GDM1 (cell line): ENCODE results near the gene EBPL.
"Not testable (repeated sequence)": the region's sequence is repeated elsewhere in the genome, so short reads cannot be mapped to it uniquely, and the experiment has no call there.

Experiments used
- DNase-seq: peaks from one replicate; lab custom pipeline; 2025; lab: John Stamatoyannopoulos, UW

EBPL gene

GRCh38 chr13:49635599-49636433 lies 55.5 kb downstream of the EBPL start:
- no peak for DNase-seq

GRCh38 chr13:49633710-49634109 lies 57.6 kb downstream of the EBPL start:
- DNase-seq = no peak

DNA sequence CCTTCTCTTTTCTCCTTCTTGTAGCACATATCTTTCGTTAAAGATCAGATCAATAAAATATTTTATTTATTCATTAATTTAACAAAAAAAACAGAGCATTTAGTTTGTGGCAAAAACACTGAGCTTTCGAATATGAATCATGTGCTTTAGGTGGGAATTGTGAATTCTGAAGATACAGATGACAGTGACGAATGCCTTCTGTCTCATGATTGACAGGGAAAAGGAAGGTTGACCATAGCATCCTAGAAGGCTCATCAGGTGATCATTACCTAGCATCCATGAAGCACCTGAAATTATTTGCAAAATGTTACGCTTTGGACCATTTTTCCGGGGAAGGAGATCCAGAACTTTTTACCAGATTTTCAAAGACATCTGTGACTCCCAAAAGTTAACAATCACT lies 59.1 kb downstream of the EBPL start:
- no peak for DNase-seq

DNA sequence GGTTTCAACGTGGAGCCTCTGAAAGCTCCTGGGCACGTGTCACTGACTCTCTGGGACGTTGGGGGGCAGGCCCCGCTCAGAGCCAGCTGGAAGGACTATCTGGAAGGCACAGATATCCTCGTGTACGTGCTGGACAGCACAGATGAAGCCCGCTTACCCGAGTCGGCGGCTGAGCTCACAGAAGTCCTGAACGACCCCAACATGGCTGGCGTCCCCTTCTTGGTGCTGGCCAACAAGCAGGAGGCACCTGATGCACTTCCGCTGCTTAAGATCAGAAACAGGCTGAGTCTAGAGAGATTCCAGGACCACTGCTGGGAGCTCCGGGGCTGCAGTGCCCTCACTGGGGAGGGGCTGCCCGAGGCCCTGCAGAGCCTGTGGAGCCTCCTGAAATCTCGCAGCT lies 60.7 kb downstream of the EBPL start:
- no peak for DNase-seq

GRCh38 chr13:49629947-49630346 lies 61.3 kb downstream of the EBPL start:
- no peak for DNase-seq

DNA sequence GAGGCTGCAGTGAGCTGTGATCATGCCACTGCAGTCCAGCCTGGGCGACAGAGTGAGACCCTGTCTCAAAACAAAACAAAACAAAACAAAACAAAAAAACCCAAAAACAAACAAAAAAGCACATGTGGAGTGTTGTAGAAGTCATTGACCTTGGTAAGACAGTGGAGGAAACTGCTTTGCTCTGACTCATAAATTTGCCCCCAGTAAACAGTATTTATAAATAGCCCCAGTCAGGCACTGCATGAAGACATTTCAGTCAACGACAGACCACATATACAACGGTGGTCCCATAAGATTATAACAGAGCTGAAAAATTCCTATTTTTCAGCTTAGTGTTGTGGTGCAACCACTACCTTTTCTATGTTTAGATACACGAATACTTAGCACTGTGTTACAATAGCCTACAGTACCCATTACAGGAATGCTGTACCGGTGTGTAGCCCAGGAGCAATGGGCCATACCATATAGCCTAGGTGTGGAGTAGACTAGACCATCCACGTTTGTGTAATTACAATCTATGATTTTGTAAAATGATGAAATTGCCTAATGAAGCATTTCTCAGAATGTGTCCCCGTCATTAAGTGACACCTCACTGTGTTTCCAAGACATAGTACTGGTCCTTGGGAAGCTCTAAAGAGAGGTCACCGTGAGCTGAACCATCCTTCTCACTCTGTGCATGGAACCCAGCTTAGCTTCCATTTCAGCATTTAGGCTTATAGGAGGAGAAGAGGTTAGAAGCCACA lies 61.9 kb downstream of the EBPL start:
- no peak for DNase-seq

DNA sequence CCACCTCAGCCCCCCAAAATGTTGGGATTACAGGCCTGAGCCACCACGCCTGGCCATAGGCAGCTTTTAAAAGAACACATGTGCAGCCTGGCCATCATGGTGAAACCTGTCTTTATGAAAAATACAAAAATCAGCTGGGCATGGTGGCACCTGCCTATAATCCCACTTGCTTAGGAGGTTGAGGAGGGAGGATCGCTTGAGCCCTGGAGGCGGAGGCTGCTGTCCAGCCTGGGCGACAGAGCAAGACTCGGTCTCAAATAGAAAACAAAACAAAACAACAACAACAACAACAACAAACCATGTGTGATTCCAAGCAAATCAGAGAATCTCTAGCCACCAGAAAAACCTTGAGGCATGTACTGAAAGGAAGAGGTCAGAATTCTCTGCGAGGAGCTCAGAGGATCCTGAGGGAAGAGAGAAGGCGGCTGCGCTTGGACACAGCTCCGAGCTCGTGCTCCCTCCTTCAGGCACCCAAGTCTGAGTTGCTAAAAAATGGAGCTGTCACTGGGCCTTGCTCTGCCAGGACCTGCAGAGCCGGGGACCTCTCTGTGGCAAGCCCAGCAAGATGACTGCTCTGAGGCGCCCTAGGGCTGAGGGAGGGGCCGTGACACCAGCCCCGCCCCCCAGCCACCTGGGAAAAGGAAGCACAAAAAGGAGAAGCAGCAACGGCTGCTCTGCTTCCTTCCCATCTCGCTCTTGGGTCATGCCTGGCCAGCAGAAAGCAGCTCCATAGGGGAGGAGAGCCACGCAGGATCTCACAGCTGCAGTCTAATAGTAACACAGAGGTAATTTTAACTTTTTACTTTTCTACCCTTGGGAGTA lies 63.2 kb downstream of the EBPL start, which contains the start of gene ARL11:
Gene ARL11, plus strand, starts transcription at position 677 of the 822 bp plus-strand sequence. CDS start 1,941 bp downstream, outside the sequence.
- peak; percentile 93 for DNase-seq

DNA sequence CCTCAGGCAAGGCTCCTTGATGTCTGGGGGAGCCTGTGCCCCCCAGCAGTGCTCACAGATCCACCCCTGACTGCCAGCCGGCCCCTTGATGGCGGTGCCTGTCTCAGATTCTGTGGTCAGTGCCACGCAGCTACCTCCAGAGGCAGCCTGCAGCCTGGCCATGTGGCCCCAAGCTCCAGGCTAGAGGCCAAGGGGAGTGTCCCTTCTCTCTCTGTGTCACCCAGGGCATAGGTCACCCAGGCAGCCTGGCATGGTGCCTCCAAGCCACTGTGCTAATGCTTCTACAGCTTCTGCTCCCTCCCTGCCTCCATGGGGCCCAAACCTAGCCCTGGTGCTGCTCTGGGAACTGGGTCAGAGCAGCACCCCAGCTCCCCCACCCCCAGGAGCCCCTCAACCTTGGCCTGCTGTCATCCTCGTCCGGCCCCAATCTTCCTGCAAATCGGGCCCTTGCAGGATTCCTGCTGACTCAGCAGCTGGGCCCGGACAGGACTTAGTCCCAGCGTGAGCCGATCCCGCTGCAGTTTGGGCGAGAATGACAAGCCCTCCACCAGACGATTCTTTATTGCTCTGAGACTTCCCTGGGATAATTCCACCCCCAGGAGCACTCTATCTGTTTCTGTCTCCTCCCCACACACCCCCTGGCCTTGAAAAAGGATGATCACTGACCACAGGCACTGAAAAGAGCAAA lies 65.8 kb downstream of the EBPL start:
- no peak for DNase-seq

DNA sequence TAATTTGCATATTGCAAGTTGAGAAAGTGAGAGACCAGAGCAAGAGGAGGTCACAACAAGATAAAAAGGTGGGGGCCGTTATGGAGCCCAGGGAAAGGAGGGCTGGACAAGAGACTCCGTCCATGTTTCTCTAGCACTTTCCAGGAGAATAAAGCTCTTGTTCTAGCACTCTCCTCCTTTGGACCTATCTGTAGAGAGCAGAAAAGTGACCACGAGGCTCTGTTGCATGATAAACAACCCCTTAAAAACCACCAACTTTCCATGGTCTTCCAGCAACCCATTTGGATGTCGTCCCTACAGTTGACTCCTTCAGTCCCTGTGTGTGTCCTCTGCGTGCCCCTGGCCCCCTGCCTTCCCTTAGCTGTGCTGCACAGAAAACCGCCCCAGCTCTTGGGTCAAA lies 67.1 kb downstream of the EBPL start:
- no peak for DNase-seq

GRCh38 chr13:49622174-49622946 lies 68.9 kb downstream of the EBPL start:
- DNase-seq = no peak

DNA sequence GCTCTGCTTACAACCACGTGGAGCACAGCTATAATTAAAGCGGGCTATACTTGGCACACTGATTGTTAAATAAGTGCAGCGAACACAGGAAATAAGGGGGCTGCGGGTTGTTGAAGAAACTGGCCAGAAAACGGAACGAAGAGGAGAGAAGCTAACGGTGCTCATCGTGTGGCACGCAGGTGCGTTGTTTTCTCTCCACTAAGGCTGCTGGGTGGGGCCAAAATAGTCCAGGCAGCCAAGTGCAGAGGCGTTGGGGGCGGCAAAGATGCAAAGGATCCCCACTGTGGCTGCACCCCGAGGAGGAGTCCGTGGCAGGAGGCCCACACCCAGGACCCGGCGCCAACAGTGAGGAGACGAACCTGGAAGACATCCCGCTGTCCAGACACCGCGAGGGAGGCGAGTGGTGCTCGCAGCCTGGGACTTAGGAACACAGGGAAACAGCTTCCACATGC lies 71.1 kb downstream of the EBPL start:
- no peak for DNase-seq

DNA sequence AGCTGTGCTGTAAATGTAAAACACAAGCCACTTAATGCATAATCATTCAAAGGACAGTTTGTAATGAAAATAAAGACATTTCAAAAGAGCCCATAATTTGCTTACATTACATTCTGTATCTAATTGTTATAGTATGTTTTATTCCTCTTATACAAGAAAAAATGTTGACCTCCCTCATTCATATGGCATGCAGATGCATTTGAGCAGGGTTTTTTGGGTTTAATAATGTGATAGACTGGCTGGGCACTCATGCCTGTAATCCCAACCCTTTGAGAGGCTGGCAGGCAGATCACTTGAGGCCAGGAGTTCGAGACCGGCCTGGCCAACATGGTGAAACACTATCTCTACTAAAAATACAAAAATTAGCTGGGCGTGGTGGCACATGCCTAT lies 74.6 kb downstream of the EBPL start:
- no peak for DNase-seq

- no peak for DNase-seq
These were observed 75.2 kb downstream of the EBPL start for GRCh38 chr13:49615836-49616675.

DNA sequence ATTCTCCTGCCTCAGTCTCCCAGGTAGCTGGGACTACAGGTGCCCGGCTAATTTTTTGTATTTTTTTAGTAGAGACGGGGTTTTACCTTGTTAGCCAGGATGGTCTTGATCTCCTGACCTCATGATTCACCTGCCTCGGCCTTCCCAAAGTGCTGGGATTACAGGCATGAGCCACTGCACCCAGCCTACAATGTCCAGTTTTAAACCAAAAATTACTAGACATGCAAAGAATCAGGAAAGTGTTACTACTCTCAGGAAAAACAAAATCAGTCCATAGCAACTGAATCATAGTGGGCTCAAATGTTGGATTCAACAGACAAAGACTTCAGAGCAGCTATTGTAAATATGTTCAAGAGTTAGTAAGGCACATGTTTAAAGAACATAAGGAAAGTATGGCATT lies 79.2 kb downstream of the EBPL start:
- DNase-seq = not testable (repeated sequence)
